ENCODE data around the gene YWHAG. TPM values are rescaled to one million over a fixed set of nuclear protein-coding genes. Genes with fewer than 3 reads are reported as not detected.
A peak's percentile ranks its signal among the peaks of the same experiment; 100 is the strongest.

The YWHAG gene
- total and polyA plus RNA-seq, 9 of the 15 experiments (the other 6 are each of a cell fraction or from before 2014, with no cell fraction given) = 30.4 to 246 (median 94.5) TPM

DNA sequence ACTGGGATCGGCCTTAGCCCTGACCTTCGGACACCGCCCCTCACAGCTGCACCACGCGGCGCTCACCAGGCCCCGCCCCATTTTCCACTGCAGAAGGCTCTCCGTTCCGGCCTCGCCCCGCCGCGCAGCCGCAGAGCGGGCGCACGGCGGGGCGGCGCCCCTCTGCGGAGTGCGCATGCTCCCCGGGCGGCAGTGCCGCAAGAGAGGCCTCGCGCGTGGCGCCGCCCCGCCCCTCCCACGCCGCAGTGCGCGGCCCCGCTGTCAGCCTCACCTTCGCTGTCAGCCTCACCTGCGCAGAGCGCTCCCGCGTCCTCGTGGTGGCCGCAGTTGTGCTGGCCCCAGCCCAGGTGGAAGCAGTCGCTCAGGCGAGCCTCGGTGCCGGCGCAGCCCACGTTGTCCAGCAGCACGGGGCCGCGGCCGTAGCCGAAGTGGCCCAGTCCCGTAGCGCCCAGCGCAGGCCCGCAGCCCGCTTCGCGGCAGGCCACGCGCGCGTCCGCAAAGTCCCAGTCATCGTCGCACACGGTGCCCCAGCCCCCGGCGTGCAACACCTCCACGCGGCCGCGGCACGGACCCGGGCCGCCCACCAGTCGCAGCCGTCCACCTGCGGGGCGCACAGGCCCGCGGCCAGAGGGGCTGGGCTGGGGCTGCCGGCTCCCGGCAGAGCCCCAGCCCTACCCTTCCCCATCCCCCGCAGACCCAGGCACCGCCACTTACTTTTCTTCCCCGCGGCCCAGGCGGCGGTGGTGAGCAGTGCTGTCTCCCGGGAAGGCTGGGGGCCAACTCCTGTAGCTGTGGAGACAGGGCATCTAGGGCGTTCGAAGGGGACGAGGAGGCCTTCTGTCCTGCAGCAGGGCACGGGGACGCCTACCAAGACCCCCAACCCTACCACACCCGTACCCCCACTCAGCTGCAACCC is 34.6 kb upstream of the YWHAG start (continued):
- TF ChIP-seq ZNF398 (CRISPR knock-in tag; IDR thresholded peaks at IDR 0.05) (no peak), ZNF41 (CRISPR knock-in tag; conservative IDR thresholded peaks at IDR 0.05) (no peak), HSF4 (CRISPR knock-in tag; IDR thresholded peaks at IDR 0.05; ENCODE audit: borderline replicate concordance) (0 out of 2 replicates have a peak, but pooled peaks have one; percentile 53), TEAD1 (CRISPR knock-in tag; IDR thresholded peaks at IDR 0.05) (peak; percentile 47 to 88; a peak in 2 of 4 replicates), ZNF830 (CRISPR knock-in tag; IDR thresholded peaks at IDR 0.05) (0 out of 2 replicates have a peak, but pooled peaks have one; percentile 43), JUN (IDR thresholded peaks at IDR 0.05; ENCODE audit: borderline replicate concordance, low read depth, low read length) (peak; percentile 30; the same call in 1 of the 2 replicates), JUN (CRISPR knock-in tag; IDR thresholded peaks at IDR 0.05; ENCODE audit: borderline replicate concordance) (peak; percentile 87), BRD4 (IDR thresholded peaks at IDR 0.05) (no peak), SMAD3 (CRISPR knock-in tag; conservative IDR thresholded peaks at IDR 0.05) (0 out of 2 replicates have a peak, but pooled peaks have one; percentile 28), NFXL1 (CRISPR knock-in tag; IDR thresholded peaks at IDR 0.05) (peak; percentile 42; the same call in 1 of the 2 replicates), ETS2 (tag; IDR thresholded peaks at IDR 0.05; ENCODE audit: borderline replicate concordance, poor library complexity, severe bottlenecking) (no peak), KAT7 (CRISPR knock-in tag; IDR thresholded peaks at IDR 0.05; ENCODE audit: borderline replicate concordance) (peak; percentile 66; the same call in 1 of the 2 replicates), U2AF1 (optimal IDR thresholded peaks at IDR 0.05; ENCODE audit: low read depth, low read length) (no peak), E2F3 (CRISPR knock-in tag; IDR thresholded peaks at IDR 0.05) (peak; percentile 90), ZFP36 (IDR thresholded peaks at IDR 0.05; ENCODE audit: low read depth, low read length, partially characterized antibody) (no peak), WHSC1 (IDR thresholded peaks at IDR 0.05; ENCODE audit: low read length) (no peak), REST (IDR thresholded peaks at IDR 0.05; ENCODE audit: borderline replicate concordance) (peak; percentile 19; the same call in 1 of the 2 replicates), REST (CRISPR knock-in tag; IDR thresholded peaks at IDR 0.05; ENCODE audit: low read depth) (peak; percentile 43; the same call in 1 of the 2 replicates)
